Transverse colon (tissue), 4 donors: ENCODE results near the gene COG4. TPM values are rescaled to one million over a fixed set of nuclear protein-coding genes. Genes with fewer than 3 reads are reported as not detected.
"Not testable (repeated sequence)": the region's sequence is repeated elsewhere in the genome, so short reads cannot be mapped to it uniquely, and the experiment has no call there.

ENCODE experiments used
- DNase-seq: peaks from one replicate; pipeline ENCODE4 v3.0.0-alpha.2; 2019
- H3K27ac ChIP-seq, 4 donors: fragments of 200-600 bp; sonication (generic); 2 replicates each; pipeline ENCODE4 v1.5.1; 2016 to 2018; ENCODE audit warnings: inconsistent platforms in 4 of 4
- H3K27me3 ChIP-seq: fragments of 200-600 bp; sonication (generic); 2 replicates; pipeline ENCODE4 v1.5.1; 2017; ENCODE audit warnings: inconsistent platforms
- H3K36me3 ChIP-seq, 4 donors: fragments of 200-600 bp; sonication (generic); 2 replicates each; pipeline ENCODE4 v1.5.1; 2017 to 2019; ENCODE audit warnings: inconsistent platforms in 4 of 4
- H3K4me1 ChIP-seq, 4 donors: fragments of 200-600 bp; sonication (generic); 2 replicates each; pipeline ENCODE4 v1.5.1; 2017 to 2020; ENCODE audit warnings: inconsistent platforms in 4 of 4
- H3K4me3 ChIP-seq, 4 donors: fragments of 200-600 bp; sonication (generic); 1 replicate in 1 of 4; 2 replicates in 3 of 4; pipeline versions ENCODE4 v1.5.1 to v1.6.1; 2017 to 2019; ENCODE audit warnings: inconsistent platforms in 4 of 4
- H3K9me3 ChIP-seq, 2 donors: fragments of 200-600 bp; sonication (generic); 2 replicates each; pipeline ENCODE4 v1.5.1; 2017 to 2019; ENCODE audit warnings: inconsistent platforms in 2 of 2
- CTCF ChIP-seq, 5 experiments: fragments of 200-600 bp in 3 of 5; fragments of 450-650 bp in 2 of 5; sonication (generic) in 3 of 5; IDR thresholded peaks; 1 replicate in 2 of 5; 2 replicates in 3 of 5; pipeline ENCODE4 v1.5.1; 2016 to 2017; ENCODE audit warnings: antibody characterized with exemption in 5 of 5, inconsistent platforms in 3 of 5, mild to moderate bottlenecking in 2 of 5, moderate library complexity in 1 of 5
- EP300 ChIP-seq: sonication (generic); formaldehyde crosslinking; IDR thresholded peaks from one replicate; pipeline ENCODE4 v1.6.1; 2017; ENCODE audit warnings: antibody characterized with exemption, low read depth
- POLR2A ChIP-seq: fragments of 450-650 bp; IDR thresholded peaks from one replicate; pipeline ENCODE4 v1.6.1; 2016; ENCODE audit warnings: antibody characterized with exemption, mild to moderate bottlenecking, moderate library complexity
- POLR2AphosphoS5 ChIP-seq, 3 donors: sonication (generic); formaldehyde crosslinking; IDR thresholded peaks; one replicate each; pipeline ENCODE4 v1.6.1; 2016; ENCODE audit warnings: antibody characterized with exemption in 3 of 3
- WGBS, 2 donors: methylation state at CpG; one replicate each; pipeline ENCODE4 v1.1.5; 2018; ENCODE audit warnings: low coverage in 1 of 2; 5-methylcytosine and 5-hydroxymethylcytosine counted together
- in situ Hi-C, 4 donors: fragments of 200-750 bp; cut with MboI; loops; one replicate each; pipeline versions ENCODE4 v1.15.0 to v1.15.1; 2017; ENCODE audit warnings: low sequenced_read_pairs in 3 of 4, low pct_ligation_motif_present in 1 of 4, low pct_unique_long_range_greater_than_20kb in 1 of 4
- intact Hi-C: fragments of 100-400 bp; cut with DNase I; formaldehyde crosslinking; loops from one replicate; pipeline ENCODE4 v1.15.1; 2023; ENCODE audit warnings: low total_unique reads
- total RNA-seq, 4 donors: library from RNA; depleted of rRNA; stranded (reverse); fragments of >200 nt; gene quantifications; one replicate each; pipeline ENCODE4 v1.1.0, GENCODE V29; 2016

The COG4 gene
- total RNA-seq, 4 donors from 2014 or later = 55.4 to 200 (median 64.0) TPM

GRCh38 chr16:70453117-70453891 lies 70.0 kb downstream of the COG4 start:
- Histone ChIP-seq H3K4me1 (peaks cover 0 to 21% (median 9%) of the 10 kb centered on the region in 4 donors), H3K4me3 (peak overlapping the region in 3 of 4 donors; percentile 90 to 98 (median 91)), H3K36me3 (no peaks in the 10 kb centered on the region), H3K27ac (peak overlapping the region; percentile 90 to 94 (median 92)), H3K9me3 (no peaks in the 10 kb centered on the region), H3K27me3 (no peaks in the 10 kb centered on the region)
- TF ChIP-seq CTCF (IDR thresholded peaks at IDR 0.05) = no peak
- TF ChIP-seq POLR2A = no peak
- no peak for TF ChIP-seq EP300
- TF ChIP-seq POLR2AphosphoS5 (IDR thresholded peaks at IDR 0.05) = no peak
- in situ Hi-C loops = loop anchor here in 2 of 4 donors (10.0 to 25.0 kb wide), 2 partner anchors 49 to 91 kb away; no protein-coding TSS in a partner anchor
- DNase-seq = no peak
- WGBS, 2 donors = 83 to 94% methylated on average over 3 to 11 of the region's 11 CpGs
- intact Hi-C loops = loop anchor here (5.0 kb wide), 1 partner anchor 71 kb away; no protein-coding TSS in a partner anchor

GRCh38 chr16:70451004-70451340 lies 72.4 kb downstream of the COG4 start:
- in situ Hi-C loops (loop anchor here in 2 of 4 donors (10.0 to 25.0 kb wide), 2 partner anchors 46 to 89 kb away; no protein-coding TSS in a partner anchor), intact Hi-C loops (loop anchor here (5.0 kb wide), 1 partner anchor 69 kb away; no protein-coding TSS in a partner anchor)
- not testable (repeated sequence) for H3K27ac ChIP-seq, H3K27me3 ChIP-seq, DNase-seq, H3K9me3 ChIP-seq, H3K36me3 ChIP-seq, H3K4me3 ChIP-seq
- 88% methylated on average over 25 of the region's 25 CpGs; no CpG with 5 or more reads in 1 of the 2 donors for WGBS, 2 donors
- H3K4me1 ChIP-seq = peaks cover 0 to 20% (median 8%) of the 10 kb centered on the region in 4 donors

GRCh38 chr16:70450142-70451003 lies 73.0 kb downstream of the COG4 start:
- H3K4me1 ChIP-seq = peaks cover 0 to 17% (median 4%) of the 10 kb centered on the region in 4 donors
- not testable (repeated sequence) for H3K27me3 ChIP-seq, H3K4me3 ChIP-seq, H3K9me3 ChIP-seq, DNase-seq, H3K36me3 ChIP-seq, H3K27ac ChIP-seq
- in situ Hi-C loops = loop anchor here in 2 of 4 donors (10.0 to 25.0 kb wide), 2 partner anchors 46 to 88 kb away; no protein-coding TSS in a partner anchor
- 60 to 94% methylated on average over 1 to 37 of the region's 37 CpGs for WGBS, 2 donors
- intact Hi-C loops = loop anchor here (5.0 kb wide), 1 partner anchor 68 kb away; no protein-coding TSS in a partner anchor

- H3K27me3 ChIP-seq = no peaks in the 10 kb centered on the region
- H3K9me3 ChIP-seq = no peaks in the 10 kb centered on the region
- no peak for DNase-seq
- peaks cover 0 to 21% (median 12%) of the 10 kb centered on the region in 4 donors for H3K4me1 ChIP-seq
- no peak overlapping the region for H3K4me3 ChIP-seq
- H3K27ac ChIP-seq = no peak overlapping the region
- intact Hi-C loops (no loop called here), in situ Hi-C loops (loop anchor here in 1 of 4 donors (10.0 kb wide), 1 partner anchor 53 kb away; no protein-coding TSS in a partner anchor)
- H3K36me3 ChIP-seq = no peaks in the 10 kb centered on the region
- 74 to 92% methylated on average over 3 to 6 of the region's 6 CpGs for WGBS, 2 donors
- no peak for TF ChIP-seq CTCF (IDR thresholded peaks at IDR 0.05)
Observed at GRCh38 chr16:70448075-70448474, 75.3 kb downstream of the COG4 start.
